Neural cell (in vitro differentiated cells): ENCODE data around the gene UBE2E3.

Source experiments
- POLR2AphosphoS5 ChIP-seq: IDR thresholded peaks from 2 replicates; pipeline ENCODE4 v1.6.1; 2012
- TF ChIP-seq, protein P1 (sequence below): IDR thresholded peaks from 2 replicates; pipeline ENCODE4 v1.6.1; 2012; ENCODE audit warnings: borderline replicate concordance
- TF ChIP-seq, protein P2 (sequence below): fragments of 450-650 bp; IDR thresholded peaks from 2 replicates; pipeline ENCODE4 v1.5.1; 2014; ENCODE audit warnings: antibody characterized with exemption, mild to moderate bottlenecking, moderate library complexity; ENCODE audit not compliant: poor library complexity, severe bottlenecking

DNA sequence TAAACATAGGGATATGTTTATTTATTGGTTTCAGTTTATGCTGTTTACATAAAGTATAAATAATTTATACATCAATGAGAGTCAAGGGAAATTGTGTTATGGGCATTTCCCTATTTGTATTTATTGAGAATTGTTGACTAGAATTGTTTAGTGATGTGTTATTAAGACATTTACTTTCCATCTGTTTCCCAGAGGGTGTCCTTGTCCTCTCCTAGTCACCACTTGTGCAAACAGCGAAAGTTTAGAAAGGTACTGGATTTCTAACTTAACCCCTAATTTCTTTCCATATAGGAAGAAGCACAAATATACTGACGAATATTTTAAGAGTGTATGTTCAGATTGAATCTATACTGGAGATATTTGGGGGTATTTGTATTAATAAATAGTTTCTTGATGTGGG, 6.7 kb downstream of the UBE2E3 start:
- TF ChIP-seq, protein P1, sequence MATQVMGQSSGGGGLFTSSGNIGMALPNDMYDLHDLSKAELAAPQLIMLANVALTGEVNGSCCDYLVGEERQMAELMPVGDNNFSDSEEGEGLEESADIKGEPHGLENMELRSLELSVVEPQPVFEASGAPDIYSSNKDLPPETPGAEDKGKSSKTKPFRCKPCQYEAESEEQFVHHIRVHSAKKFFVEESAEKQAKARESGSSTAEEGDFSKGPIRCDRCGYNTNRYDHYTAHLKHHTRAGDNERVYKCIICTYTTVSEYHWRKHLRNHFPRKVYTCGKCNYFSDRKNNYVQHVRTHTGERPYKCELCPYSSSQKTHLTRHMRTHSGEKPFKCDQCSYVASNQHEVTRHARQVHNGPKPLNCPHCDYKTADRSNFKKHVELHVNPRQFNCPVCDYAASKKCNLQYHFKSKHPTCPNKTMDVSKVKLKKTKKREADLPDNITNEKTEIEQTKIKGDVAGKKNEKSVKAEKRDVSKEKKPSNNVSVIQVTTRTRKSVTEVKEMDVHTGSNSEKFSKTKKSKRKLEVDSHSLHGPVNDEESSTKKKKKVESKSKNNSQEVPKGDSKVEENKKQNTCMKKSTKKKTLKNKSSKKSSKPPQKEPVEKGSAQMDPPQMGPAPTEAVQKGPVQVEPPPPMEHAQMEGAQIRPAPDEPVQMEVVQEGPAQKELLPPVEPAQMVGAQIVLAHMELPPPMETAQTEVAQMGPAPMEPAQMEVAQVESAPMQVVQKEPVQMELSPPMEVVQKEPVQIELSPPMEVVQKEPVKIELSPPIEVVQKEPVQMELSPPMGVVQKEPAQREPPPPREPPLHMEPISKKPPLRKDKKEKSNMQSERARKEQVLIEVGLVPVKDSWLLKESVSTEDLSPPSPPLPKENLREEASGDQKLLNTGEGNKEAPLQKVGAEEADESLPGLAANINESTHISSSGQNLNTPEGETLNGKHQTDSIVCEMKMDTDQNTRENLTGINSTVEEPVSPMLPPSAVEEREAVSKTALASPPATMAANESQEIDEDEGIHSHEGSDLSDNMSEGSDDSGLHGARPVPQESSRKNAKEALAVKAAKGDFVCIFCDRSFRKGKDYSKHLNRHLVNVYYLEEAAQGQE = no peak
- TF ChIP-seq, protein P2, sequence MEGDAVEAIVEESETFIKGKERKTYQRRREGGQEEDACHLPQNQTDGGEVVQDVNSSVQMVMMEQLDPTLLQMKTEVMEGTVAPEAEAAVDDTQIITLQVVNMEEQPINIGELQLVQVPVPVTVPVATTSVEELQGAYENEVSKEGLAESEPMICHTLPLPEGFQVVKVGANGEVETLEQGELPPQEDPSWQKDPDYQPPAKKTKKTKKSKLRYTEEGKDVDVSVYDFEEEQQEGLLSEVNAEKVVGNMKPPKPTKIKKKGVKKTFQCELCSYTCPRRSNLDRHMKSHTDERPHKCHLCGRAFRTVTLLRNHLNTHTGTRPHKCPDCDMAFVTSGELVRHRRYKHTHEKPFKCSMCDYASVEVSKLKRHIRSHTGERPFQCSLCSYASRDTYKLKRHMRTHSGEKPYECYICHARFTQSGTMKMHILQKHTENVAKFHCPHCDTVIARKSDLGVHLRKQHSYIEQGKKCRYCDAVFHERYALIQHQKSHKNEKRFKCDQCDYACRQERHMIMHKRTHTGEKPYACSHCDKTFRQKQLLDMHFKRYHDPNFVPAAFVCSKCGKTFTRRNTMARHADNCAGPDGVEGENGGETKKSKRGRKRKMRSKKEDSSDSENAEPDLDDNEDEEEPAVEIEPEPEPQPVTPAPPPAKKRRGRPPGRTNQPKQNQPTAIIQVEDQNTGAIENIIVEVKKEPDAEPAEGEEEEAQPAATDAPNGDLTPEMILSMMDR = no peak
- no peak for TF ChIP-seq POLR2AphosphoS5
